BLaER1 (cell line): ENCODE measurements around the gene CUL7.
"Not testable (repeated sequence)": the region's sequence is repeated elsewhere in the genome, so short reads cannot be mapped to it uniquely, and the experiment has no call there.

Source experiments
- H3K27ac ChIP-seq: shearing (Covaris generic); formaldehyde crosslinking; 2 replicates; pipeline ENCODE4 v1.8.1; 2022
- H3K27me3 ChIP-seq: shearing (Covaris generic); formaldehyde crosslinking; 2 replicates; pipeline ENCODE4 v1.8.1; 2022
- H3K36me3 ChIP-seq: shearing (Covaris generic); formaldehyde crosslinking; 2 replicates; pipeline ENCODE4 v1.8.1; 2022
- H3K4me1 ChIP-seq: shearing (Covaris generic); formaldehyde crosslinking; 2 replicates; pipeline ENCODE4 v1.8.1; 2022
- H3K4me2 ChIP-seq: shearing (Covaris generic); formaldehyde crosslinking; 2 replicates; pipeline ENCODE4 v1.8.1; 2022
- H3K4me3 ChIP-seq: shearing (Covaris generic); formaldehyde crosslinking; 2 replicates; pipeline ENCODE4 v1.8.1; 2022
- H3K9ac ChIP-seq: shearing (Covaris generic); formaldehyde crosslinking; 2 replicates; pipeline ENCODE4 v1.8.1; 2022
- H3K9me3 ChIP-seq: shearing (Covaris generic); formaldehyde crosslinking; 2 replicates; pipeline ENCODE4 v1.8.1; 2022
- H4K20me1 ChIP-seq: shearing (Covaris generic); formaldehyde crosslinking; 2 replicates; pipeline ENCODE4 v1.8.1; 2022
- Cebpa-rat ChIP-seq: shearing (Covaris generic); IDR thresholded peaks from 2 replicates; pipeline ENCODE4 v1.8.1; 2022

The CUL7 gene

GRCh38 chr6:43091020-43091419 is 37.4 kb upstream of the CUL7 start:
- Histone ChIP-seq H3K27ac (no peak overlapping the region), H3K4me3 (no peak overlapping the region), H3K27me3 (no peaks in the 10 kb centered on the region), H3K4me2 (peak overlapping the region; percentile 45), H3K4me1 (peaks cover 61% of the 10 kb centered on the region), H3K9me3 (no peaks in the 10 kb centered on the region), H3K9ac (no peak overlapping the region), H3K36me3 (0 out of 2 replicates have a peak, but pooled peaks cover 5% of the 10 kb centered on the region), H4K20me1 (peaks cover 95% of the 10 kb centered on the region)
- TF ChIP-seq Cebpa-rat = no peak

GRCh38 chr6:43090559-43090956 is 36.9 kb upstream of the CUL7 start:
- no peak for TF ChIP-seq Cebpa-rat
- Histone ChIP-seq H3K27me3 (no peaks in the 10 kb centered on the region), H3K36me3 (0 out of 2 replicates have a peak, but pooled peaks cover 5% of the 10 kb centered on the region), H4K20me1 (peaks cover 95% of the 10 kb centered on the region), H3K9ac (no peak overlapping the region), H3K27ac (no peak overlapping the region), H3K4me3 (no peak overlapping the region), H3K4me2 (peak overlapping the region; percentile 45), H3K9me3 (no peaks in the 10 kb centered on the region), H3K4me1 (peaks cover 61% of the 10 kb centered on the region)

- TF ChIP-seq Cebpa-rat = no peak
- Histone ChIP-seq H3K27me3 (no peaks in the 10 kb centered on the region), H3K4me2 (peak overlapping the region; percentile 45; the same call in 1 of the 2 replicates), H3K4me3 (no peak overlapping the region), H3K36me3 (0 out of 2 replicates have a peak, but pooled peaks cover 5% of the 10 kb centered on the region), H3K4me1 (peaks cover 62% of the 10 kb centered on the region), H3K9ac (peak overlapping the region; percentile 45; the same call in 1 of the 2 replicates), H3K27ac (peak overlapping the region; percentile 46; the same call in 1 of the 2 replicates), H4K20me1 (peaks cover 95% of the 10 kb centered on the region), H3K9me3 (no peaks in the 10 kb centered on the region)
These were observed 36.4 kb upstream of the CUL7 start for GRCh38 chr6:43089874-43090558.

- no peak for TF ChIP-seq Cebpa-rat
- peaks cover 100% of the 10 kb centered on the region for H4K20me1 ChIP-seq
- H3K27ac ChIP-seq = peak overlapping the region; percentile 46; the same call in 1 of the 2 replicates
- no peaks in the 10 kb centered on the region for H3K27me3 ChIP-seq
- peaks cover 64% of the 10 kb centered on the region for H3K4me1 ChIP-seq
- H3K4me2 ChIP-seq = peak overlapping the region; percentile 45
- H3K36me3 ChIP-seq = 0 out of 2 replicates have a peak, but pooled peaks cover 5% of the 10 kb centered on the region
- peak overlapping the region; percentile 45; the same call in 1 of the 2 replicates for H3K9ac ChIP-seq
- H3K9me3 ChIP-seq = no peaks in the 10 kb centered on the region
- no peak overlapping the region for H3K4me3 ChIP-seq
These were observed 35.8 kb upstream of the CUL7 start for GRCh38 chr6:43089467-43089866.

GRCh38 chr6:43088654-43089056 is 35.0 kb upstream of the CUL7 start:
- no peaks in the 10 kb centered on the region for H3K27me3 ChIP-seq
- H3K4me1 ChIP-seq = peaks cover 63% of the 10 kb centered on the region
- H3K4me3 ChIP-seq = no peak overlapping the region
- H3K9ac ChIP-seq = no peak overlapping the region
- H3K36me3 ChIP-seq = 0 out of 2 replicates have a peak, but pooled peaks cover 5% of the 10 kb centered on the region
- H3K27ac ChIP-seq = no peak overlapping the region
- peaks cover 100% of the 10 kb centered on the region for H4K20me1 ChIP-seq
- no peaks in the 10 kb centered on the region for H3K9me3 ChIP-seq
- no peak for TF ChIP-seq Cebpa-rat
- peak overlapping the region; percentile 45; the same call in 1 of the 2 replicates for H3K4me2 ChIP-seq

GRCh38 chr6:43086022-43086658 is 32.5 kb upstream of the CUL7 start:
- no peak for TF ChIP-seq Cebpa-rat
- H3K4me2 ChIP-seq = peak overlapping the region; percentile 50
- H3K36me3 ChIP-seq = no peaks in the 10 kb centered on the region
- no peaks in the 10 kb centered on the region for H3K9me3 ChIP-seq
- peaks cover 68% of the 10 kb centered on the region for H3K4me1 ChIP-seq
- no peaks in the 10 kb centered on the region for H3K27me3 ChIP-seq
- no peak overlapping the region for H3K4me3 ChIP-seq
- no peak overlapping the region for H3K9ac ChIP-seq
- H4K20me1 ChIP-seq = peaks cover 100% of the 10 kb centered on the region
- no peak overlapping the region for H3K27ac ChIP-seq

GRCh38 chr6:43082806-43083655 is 29.4 kb upstream of the CUL7 start:
- Histone ChIP-seq H4K20me1 (peaks cover 97% of the 10 kb centered on the region), H3K9ac (0 out of 2 replicates have a peak overlapping the region, but pooled peaks have one; percentile 13), H3K27ac (no peak overlapping the region; the same call in 1 of the 2 replicates), H3K36me3 (0 out of 2 replicates have a peak, but pooled peaks cover 5% of the 10 kb centered on the region), H3K9me3 (no peaks in the 10 kb centered on the region), H3K27me3 (no peaks in the 10 kb centered on the region), H3K4me3 (no peak overlapping the region), H3K4me2 (peak overlapping the region; percentile 17; the same call in 1 of the 2 replicates), H3K4me1 (peaks cover 64% of the 10 kb centered on the region)
- no peak for TF ChIP-seq Cebpa-rat

- peaks cover 96% of the 10 kb centered on the region for H4K20me1 ChIP-seq
- not testable (repeated sequence) for H3K4me3 ChIP-seq, H3K9ac ChIP-seq, H3K9me3 ChIP-seq, H3K36me3 ChIP-seq, H3K27me3 ChIP-seq, H3K27ac ChIP-seq
- peak overlapping the region; percentile 14; the same call in 1 of the 2 replicates for H3K4me2 ChIP-seq
- peaks cover 72% of the 10 kb centered on the region for H3K4me1 ChIP-seq
These were observed 28.3 kb upstream of the CUL7 start for GRCh38 chr6:43081922-43082321.

- H4K20me1 ChIP-seq = peaks cover 87% of the 10 kb centered on the region
- no peak overlapping the region for H3K9ac ChIP-seq
- no peak overlapping the region for H3K27ac ChIP-seq
- no peaks in the 10 kb centered on the region for H3K9me3 ChIP-seq
- TF ChIP-seq Cebpa-rat = no peak
- peaks cover 63% of the 10 kb centered on the region for H3K4me1 ChIP-seq
- H3K27me3 ChIP-seq = no peaks in the 10 kb centered on the region
- no peak overlapping the region for H3K4me3 ChIP-seq
- 0 out of 2 replicates have a peak overlapping the region, but pooled peaks have one; percentile 14 for H3K4me2 ChIP-seq
- H3K36me3 ChIP-seq = 0 out of 2 replicates have a peak, but pooled peaks cover 5% of the 10 kb centered on the region
These were observed 27.4 kb upstream of the CUL7 start for GRCh38 chr6:43081043-43081442.
